H54 (cell line): ENCODE results near the gene RGPD4.
"Not testable (repeated sequence)": the region's sequence is repeated elsewhere in the genome, so short reads cannot be mapped to it uniquely, and the experiment has no call there.

ENCODE experiments used
- DNase-seq: peaks from one replicate; pipeline ENCODE4 v3.0.0; 2011; ENCODE audit warnings: low spot score, mixed read lengths; ENCODE audit not compliant: insufficient read length
- FAIRE-seq: peaks from 3 replicates; lab custom pipeline; 2011; peaks lifted over from hg19 to GRCh38; lab: Jason Lieb, UNC
- POLR2A ChIP-seq: IDR thresholded peaks from 2 replicates; pipeline ENCODE4 v1.6.1; 2011; ENCODE audit warnings: low read depth, mild to moderate bottlenecking, low read length

The RGPD4 gene

GRCh38 chr2:107826749-107827148 lies at the start of gene RGPD4:
Gene RGPD4, plus strand, starts transcription at chr2:107826892. Its CDS starts 122 bp downstream, at chr2:107827014.
- DNase-seq, FAIRE-seq: not testable (repeated sequence)

- no peak for DNase-seq
- no peak for FAIRE-seq
- no peak for TF ChIP-seq POLR2A
These were observed 48.7 kb upstream of the RGPD4 start for GRCh38 chr2:107777974-107778373.

GRCh38 chr2:107785756-107786155 lies 40.9 kb upstream of the RGPD4 start:
- DNase-seq, result no peak
- no peak for TF ChIP-seq POLR2A
- no peak for FAIRE-seq

GRCh38 chr2:107790837-107791236 lies 35.9 kb upstream of the RGPD4 start:
- TF ChIP-seq POLR2A, result no peak
- DNase-seq (no peak), FAIRE-seq (no peak)

DNA sequence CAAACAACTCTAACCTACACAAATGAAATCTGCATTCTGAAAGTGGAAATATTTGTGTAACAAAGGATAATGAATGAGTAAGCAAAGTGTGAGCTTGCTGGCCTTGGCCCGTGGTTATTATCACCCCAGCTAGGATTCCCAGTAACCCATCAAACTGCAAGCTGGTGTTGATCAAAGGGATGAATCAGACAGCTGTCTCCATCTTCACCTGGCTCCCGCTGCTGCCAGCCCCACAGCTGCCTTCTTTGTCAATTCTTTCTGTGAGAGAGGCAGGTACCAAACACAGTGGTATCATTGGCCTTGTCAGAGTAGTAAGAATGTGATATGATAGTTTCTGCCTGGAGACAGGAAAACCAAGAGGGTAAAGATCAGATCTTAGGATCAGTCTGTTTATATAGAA lies 25.2 kb upstream of the RGPD4 start:
- TF ChIP-seq POLR2A, result no peak
- FAIRE-seq (no peak), DNase-seq (no peak)

DNA sequence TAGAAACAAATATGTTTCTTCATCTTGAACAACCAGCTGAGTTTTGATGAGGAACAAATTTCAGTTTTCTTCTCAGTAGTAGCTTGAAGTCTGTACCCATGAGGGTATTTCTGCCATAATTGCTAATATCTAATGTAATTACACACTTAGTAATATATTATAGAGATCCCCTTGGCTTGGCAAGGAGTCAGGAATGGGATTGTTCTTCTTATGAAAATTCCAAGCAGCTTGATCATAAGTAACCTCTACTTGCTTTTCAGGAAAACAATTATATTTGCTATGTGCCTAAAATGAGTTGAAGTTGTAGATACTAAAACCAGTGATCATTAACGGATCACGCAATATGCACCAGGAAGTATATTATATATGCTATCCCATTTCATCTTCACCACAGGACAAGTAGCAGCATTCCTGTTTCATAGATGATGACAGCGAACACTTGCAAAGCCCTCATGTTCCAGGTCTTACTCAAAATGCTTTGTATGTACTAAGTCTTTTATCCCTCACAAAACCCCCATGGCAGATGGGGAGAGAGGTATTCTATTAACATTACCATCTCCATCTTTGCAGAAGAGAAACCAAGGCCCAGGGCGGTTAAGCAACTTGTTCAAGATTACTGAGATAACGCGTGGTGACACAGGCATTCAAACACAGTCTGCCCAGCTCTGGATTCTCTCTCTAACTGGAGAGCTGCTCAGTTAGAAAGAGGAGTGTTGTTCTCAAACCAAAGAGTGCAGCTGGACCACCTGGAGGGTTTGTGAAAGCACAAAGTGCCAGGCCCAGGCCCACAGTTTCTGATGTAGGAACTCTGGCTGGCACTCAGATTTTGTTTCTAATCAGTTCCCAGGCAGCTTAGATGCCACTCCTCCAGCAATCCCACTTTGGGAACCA lies 21.8 kb upstream of the RGPD4 start:
- no peak for TF ChIP-seq POLR2A
- DNase-seq (no peak), FAIRE-seq (no peak)

GRCh38 chr2:107806901-107807300 lies 19.8 kb upstream of the RGPD4 start:
- no peak for TF ChIP-seq POLR2A
- DNase-seq (no peak), FAIRE-seq (no peak)

- FAIRE-seq (no peak), DNase-seq (no peak)
- TF ChIP-seq POLR2A, result no peak
These were observed 18.7 kb upstream of the RGPD4 start for GRCh38 chr2:107807988-107808387.

DNA sequence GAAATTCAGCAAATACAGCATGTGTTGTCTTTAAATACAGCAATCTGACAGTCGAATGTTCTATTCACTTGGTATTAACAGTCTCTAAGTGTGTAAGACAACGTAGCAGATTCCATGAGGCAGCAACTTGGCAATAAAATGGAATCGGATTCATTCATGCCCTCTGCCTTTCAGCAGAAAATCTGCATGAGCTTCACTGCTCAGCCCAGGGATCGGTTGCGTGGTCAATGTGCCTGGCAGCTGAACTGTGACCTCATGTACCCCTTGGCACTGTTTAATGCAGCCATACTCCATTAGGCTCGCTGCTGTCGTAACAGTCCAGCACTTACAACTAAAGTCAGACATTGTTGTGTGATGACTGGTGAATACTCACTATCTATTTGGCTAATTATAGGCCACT lies 17.7 kb upstream of the RGPD4 start:
- no peak for DNase-seq
- no peak for TF ChIP-seq POLR2A
- no peak for FAIRE-seq

- no peak for TF ChIP-seq POLR2A
- no peak for DNase-seq
- FAIRE-seq, result no peak
These were observed 16.9 kb upstream of the RGPD4 start for GRCh38 chr2:107809835-107810234.

DNA sequence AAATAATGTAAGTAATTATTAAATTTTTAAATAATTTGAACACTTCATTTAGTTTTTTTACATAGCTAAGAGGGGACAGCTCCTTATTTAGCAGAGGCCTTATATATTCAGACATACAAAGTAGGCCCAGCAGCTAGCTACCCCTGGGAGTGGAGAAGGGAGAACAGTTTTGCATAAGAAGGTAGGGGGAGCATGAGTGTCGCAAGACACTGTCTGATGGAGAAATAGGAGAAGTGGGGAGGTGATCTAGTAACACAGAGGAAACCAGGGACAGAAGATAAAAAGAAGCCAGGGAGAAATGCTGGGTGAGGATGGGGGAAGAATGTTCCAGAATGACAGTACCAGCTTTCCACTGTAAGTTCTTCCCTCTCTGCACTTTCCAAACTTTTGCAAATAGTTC lies 16.0 kb upstream of the RGPD4 start:
- FAIRE-seq (no peak), DNase-seq (no peak)
- TF ChIP-seq POLR2A, result no peak

DNA sequence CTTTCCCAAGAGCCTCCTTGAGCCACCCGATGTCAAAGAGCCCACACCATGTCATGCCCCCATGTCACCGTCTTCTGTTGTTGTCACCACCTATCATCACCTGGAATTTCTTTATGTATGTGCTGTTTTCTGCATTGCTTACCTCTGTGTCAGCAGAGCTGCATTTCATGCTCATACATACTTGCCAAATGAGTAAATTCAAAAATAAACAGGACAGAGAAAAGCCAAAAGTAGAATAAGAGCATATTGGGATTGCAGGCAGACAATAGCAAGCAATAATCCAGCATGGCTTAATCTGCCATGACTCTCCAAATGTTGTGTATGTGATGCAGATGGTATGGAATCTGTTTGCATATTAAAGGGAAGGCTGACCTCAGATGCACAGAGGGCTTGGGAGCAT lies 15.3 kb upstream of the RGPD4 start:
- DNase-seq, result no peak
- FAIRE-seq, result no peak
- TF ChIP-seq POLR2A, result no peak

GRCh38 chr2:107812006-107812405 lies 14.7 kb upstream of the RGPD4 start:
- no peak for TF ChIP-seq POLR2A
- FAIRE-seq (no peak), DNase-seq (no peak)

- FAIRE-seq (no peak), DNase-seq (no peak)
- no peak for TF ChIP-seq POLR2A
These were observed 9.3 kb upstream of the RGPD4 start for GRCh38 chr2:107817378-107817777.

DNA sequence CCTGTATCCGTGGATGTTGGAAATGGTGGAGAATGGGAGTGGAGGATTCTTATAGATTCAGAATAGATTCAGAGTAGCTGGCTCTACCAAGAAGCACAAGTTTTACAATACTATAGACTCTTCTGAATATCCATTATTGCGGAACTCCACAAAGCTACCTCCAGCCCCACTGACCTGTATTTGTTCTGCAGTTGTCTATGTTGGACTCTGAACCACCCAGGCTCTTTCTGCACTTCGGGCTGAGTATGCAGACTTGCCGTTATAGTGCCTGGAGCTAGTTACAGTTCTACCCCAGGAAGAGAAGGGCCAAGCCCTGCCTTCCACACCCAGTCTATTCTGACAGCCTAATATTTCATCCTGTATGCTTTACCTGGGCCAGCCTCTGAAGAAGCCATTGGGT lies 4.4 kb upstream of the RGPD4 start:
- TF ChIP-seq POLR2A, result no peak
- FAIRE-seq, result no peak
- DNase-seq, result no peak
